ENCODE results near the gene MYBBP1A. TPM values are rescaled to one million over a fixed set of nuclear protein-coding genes. Genes with fewer than 3 reads are reported as not detected.
"Not testable (repeated sequence)": the region's sequence is repeated elsewhere in the genome, so short reads cannot be mapped to it uniquely, and the experiment has no call there.

Gene MYBBP1A
- polyA plus RNA-seq, 12 donors: 22.4 to 77.3 (median 29.3) TPM; not detected in 1

DNA sequence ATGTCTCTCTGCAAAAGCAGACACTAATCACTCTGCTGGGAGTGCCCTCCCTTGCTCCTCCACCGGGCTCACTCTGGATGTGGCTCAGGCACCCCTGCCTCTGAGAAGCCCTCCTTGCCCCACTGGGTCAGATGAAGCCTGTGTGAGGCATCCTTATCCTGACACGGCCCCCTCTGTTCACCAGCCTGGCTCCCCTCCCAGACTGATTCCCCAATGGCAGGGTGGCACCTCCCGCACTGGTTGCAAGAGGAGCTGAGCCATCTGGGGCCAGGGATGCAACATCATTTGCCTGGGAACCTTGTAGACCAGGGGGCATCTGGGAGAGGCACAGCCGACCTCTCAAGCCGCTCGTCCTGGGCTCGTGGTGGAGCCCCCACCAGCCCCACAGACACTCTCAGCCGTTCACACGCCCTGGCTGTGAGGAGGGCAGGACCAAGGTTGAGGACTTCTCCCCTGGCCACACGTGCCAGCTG is 35.8 kb upstream of the MYBBP1A start:
- DNase-seq: no peak

DNA sequence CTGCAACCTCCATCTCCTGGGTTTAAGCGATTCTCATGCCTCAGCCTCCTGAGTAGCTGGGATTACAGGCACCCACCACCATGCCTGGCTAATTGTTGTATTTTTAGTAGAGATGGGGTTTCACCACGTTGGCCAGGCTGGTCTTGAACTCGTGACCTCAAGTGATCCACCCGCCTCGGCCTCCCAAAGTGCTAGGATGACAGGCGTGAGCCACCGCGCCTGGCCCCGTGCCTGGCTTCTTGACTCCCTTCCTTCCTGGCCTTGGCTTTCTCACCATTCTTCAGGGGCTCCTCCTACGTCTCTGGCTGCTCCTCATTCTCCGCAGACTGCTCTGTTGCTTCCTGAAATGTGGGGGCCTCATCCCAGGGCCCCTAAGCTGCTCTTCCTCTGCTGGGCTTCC is 34.9 kb upstream of the MYBBP1A start:
- not testable (repeated sequence) for DNase-seq

DNA sequence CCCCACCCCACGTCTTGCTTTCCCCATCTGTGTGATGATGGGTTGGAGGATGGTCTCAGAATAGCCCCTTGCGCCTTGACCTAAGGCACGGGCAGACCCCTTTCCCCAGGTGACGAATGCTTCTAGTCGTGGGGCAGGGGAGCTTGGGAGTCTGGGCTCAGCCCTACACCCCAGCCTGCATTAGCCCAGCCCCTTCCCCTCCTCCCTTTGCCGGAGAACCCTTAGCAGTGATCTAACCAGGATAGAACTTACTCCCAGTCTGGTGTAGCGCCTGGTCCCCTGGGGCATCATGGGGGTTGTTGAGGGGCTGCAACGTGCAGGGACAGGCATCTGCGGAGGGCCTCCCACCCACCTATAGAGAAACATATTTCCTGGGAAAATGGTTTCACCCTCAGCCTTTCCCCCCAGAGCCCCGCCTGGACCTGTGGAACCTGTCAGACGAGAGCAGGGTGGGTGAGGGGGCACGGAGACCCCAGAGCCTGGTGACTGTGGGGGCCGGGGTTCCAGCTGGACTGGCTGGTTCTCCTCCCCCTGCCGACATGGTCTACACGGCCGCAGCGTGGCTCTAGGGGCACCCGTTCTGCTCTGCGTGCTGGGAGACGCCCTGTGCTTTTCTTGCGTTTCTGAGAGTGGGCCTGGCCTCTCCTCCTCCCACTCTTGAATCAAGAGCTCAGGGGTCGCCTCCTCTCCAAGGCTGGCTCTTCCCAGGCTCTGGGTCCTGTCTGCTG is 33.9 kb upstream of the MYBBP1A start:
- DNase-seq: no peak

DNA sequence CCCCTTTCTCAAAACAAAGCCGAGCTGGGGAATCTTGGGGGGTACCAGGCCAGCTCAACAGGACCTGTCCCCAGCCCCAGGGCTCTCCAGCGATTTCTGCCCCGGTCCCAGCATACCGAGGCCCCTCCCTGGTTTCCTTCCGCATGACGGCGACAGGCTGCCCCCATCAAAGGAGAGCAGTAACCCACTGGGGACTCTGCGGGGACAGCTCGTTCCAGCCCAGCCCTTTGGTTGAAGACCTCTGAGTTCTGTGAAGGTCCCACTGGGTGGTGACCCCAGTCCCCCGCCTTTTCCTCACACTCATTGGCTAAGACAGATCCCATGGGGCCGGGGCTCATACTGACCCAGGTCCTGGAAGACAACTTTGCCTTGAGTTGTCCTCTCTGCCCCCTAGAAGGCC is 33.2 kb upstream of the MYBBP1A start:
- DNase-seq: no peak

DNA sequence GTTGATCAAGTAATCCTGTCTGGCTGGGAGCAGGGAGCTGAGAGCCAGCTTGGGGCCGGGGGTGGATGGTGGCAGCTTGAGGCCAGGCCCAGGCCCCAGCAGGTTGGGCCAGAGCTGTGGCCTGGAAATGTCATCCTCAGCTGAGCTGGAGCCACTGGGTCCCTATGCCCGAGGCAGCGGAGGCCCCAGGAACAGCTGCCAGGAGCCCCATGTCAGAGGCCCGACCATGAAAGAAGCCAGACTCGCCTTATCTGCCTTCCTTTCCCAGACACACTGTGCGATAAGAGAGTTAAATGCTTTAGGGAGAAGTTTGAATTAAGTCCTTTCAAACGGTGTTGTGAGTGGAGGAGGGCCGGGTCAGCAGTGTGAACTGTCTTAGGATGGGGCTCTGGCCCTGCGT is 32.6 kb upstream of the MYBBP1A start:
- no peak for DNase-seq

DNA sequence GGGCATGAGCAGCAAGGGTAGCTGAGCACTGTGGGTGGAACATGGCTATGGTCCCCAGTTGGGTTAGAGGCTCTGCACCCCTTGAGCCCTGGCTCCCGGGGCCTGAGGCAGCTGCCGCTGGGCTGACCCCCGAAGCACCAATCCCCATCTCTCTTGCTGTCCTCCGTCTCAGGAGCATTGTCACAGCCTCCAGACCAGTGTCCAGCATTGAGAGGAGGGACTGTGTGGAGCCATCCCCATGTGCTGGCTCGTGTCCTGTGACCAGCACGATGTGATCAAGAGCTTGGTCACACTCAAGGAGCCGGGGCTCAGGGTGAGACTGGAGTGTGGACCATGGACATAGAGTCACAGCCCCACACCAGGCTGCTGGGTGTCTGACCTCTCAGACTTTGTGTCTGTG is 32.0 kb upstream of the MYBBP1A start:
- DNase-seq: no peak

DNA sequence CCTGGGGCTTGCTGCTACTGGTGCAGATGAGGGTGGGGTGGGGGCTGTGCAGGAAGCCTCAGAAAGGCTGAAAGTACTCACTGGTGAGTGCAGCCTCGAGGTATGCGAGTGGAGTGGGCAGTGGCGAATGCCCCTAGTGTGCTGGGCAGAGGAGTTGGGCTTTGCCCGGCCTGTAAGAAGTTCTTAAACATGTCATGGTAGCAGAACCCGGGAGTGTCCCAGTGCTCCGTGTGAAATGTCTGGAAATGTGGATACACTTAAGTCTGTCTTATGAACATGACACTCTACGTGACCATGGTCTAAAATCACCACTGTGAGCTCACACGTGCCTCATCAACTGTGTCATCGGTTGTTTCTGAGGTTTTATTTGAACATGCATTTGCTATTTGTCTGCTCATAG is 30.9 kb upstream of the MYBBP1A start:
- no peak for DNase-seq

DNA sequence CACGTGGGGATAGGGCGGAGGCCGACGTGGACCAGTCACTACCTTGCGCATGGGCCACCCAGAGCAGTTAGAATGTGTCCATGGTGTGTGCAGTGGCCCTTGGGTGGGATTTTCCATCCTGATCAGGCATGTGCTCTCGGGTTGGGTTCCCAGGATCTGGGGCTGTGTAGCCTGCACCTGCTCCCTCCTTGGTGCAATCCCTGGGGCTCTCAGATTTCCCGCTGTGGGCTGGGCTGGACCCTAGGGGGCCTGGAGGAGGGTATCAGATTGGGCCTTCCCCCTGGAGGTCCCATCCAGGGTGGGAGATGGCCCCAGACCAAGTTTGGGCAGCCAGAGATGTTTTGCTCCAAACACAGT is 30.4 kb upstream of the MYBBP1A start:
- DNase-seq: no peak

DNA sequence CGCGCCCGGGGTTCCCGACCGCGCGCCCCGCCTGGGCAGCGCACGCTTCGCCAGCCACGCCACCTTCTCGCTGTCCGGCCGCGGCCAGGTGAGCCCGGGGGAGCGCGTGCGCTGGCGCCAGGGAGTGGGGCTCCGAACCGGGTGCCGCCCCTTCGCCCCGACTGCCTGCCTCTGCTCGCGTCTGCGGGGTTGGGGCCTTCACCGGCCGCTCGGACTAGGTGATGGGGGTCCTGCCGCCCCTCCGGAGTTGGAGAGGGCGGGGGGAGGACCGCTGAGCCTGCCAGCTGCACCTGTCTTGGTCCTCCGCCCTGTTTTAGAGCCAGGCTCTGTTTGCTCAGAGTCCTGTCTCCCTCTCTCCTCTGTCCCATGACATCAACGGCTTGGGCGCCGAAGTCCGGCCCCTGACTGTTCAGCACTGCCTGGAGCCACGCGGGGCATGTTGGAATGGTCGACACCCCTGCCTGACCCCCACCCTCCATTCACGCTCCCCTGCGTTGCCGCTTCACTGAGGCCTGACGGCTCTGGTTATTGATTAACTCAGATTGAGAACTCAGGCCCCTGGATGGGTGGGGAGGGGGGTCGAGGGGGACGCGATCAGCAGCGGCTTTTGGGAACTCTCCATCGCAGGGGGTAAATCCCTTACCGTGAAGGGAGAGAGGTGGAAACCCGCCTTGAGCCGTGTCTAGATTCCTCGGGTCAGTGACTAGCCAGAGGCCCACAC is 29.9 kb upstream of the MYBBP1A start:
- DNase-seq: no peak

DNA sequence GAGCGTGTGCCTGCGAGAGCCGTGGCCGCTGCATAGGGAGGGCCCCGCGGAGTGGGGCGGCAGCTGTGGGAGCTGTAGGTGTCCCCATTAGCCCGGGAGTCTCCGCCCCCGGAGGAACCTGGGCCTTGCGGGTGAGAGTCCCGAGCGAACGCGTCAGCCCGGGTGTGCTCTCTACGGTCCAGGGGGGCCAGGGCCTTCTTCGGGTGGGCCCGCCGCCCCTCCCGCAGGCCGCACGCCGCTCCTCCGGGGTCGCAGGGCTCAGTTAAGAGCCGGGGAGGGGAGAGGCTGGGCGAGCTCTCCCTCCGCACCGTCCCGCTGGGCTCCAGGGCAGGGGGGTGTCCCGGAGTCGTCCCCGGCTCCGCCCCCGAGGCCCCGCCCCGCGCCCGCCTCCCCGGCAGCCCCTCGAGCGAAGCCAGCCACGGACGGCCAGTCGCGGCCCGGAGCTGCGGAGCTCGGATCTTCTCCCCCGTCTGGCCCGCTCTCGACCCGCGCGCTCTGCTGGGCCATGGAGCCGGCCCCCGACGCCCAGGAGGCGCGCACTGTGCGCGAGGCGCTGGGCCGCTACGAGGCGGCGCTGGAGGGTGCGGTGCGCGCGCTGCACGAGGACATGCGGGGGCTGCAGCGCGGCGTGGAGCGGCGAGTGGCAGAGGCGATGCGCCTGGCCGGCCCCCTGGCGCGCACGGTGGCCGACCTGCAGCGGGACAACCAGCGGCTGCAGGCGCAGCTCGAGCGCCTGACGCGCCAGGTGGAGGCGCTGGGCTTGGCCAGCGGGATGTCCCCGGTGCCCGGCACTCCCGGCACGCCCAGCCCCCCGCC is 29.1 kb upstream of the MYBBP1A start, which contains the start of gene SMTNL2:
Gene SMTNL2, plus strand, starts transcription at position 429 of the 816 bp plus-strand sequence. Its CDS starts 77 bp downstream, at position 506.
- no peak for DNase-seq

DNA sequence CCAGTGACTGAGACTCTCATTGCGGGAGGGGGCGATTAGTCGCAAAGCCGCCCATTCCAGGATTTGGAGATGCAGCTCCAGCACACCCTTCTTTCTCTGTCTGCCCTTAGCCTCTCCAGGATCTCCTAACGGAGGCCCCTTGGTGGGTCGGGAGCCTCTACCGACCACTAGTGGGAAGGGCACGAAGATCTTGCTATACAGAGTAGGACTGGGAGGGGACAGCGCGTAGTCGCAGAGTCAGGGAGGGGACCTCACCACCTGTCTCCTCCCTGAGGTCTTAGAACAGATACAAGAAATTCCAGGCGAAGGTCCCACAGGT is 28.6 kb upstream of the MYBBP1A start:
- DNase-seq: no peak

DNA sequence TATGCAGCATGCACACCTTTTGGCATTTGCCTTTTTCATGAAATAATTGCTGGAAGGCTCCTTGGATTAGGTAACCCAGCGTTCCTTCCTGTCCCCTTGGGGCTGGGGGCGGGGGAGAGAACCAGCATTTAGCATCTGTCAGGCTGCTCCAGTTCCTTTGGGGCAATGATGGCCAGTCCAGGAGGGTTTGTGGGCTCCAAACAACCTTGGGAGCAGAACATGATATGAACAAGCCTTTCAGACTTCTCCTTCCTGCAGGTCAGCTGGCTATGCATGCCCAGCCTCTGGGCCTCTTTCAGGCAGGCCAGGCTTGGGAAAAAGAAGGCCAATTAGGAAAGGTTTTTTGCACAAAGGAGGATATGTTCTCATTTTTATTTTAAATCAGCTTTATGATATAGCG is 28.0 kb upstream of the MYBBP1A start:
- DNase-seq: no peak

DNA sequence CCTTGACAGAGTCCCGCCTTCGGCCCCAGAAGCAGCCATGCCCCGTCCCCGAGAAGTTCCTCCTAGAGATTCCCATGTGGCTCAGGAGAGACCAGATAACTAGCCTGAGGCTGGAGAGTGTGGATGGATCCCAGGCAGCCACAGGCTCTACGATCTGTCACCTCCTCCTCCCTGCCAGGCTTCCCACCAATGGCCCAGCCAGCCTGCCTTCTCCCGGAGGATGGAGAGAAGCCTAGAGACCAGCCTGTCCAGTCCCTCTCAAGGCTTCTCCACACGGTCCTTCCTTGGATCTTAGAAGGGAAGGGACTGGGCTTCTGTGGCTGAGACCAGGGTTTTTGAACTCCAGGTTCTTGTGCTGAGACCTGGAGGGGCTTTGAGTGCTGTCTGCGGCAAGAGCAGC is 27.5 kb upstream of the MYBBP1A start:
- no peak for DNase-seq

DNA sequence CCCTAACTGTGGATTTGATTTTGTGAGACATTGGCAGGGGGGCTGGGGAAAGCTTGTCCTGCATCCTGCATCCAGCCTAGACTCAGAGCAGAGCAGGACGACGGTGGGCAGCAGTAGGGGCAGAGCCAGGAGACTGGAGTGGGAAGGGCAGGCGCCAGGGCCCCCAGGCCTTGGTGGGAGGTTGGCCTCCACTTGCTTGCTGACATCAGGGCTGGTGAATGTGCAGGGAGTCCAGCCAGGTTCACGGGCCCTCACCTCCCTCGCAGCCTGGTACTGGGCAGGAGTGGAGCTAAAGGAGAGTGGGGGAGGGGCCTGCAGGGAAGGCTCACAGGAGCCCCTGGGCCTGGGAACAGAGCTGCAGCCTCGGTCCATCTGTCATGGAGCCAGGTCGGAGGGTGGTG is 26.9 kb upstream of the MYBBP1A start:
- no peak for DNase-seq

DNA sequence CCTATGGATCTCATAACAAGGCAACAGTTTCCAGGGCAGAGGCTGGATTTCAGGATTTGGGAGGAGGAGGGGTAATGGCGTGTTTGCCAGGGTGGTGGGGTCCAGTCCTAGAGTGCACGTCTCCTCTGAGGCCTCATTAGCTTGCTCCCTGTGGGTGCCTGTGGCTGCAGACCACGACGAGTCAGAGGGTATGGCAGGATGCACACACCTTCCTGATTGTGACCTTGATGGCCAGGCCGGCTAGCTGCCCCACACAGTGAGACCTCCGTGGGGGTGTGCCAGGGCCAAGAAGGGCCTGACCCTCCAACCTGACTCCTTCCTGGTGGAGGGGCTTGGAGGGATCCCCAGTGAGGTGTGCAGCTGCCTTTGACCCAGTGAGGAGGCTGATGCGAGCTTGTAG is 25.1 kb upstream of the MYBBP1A start:
- no peak for DNase-seq

DNA sequence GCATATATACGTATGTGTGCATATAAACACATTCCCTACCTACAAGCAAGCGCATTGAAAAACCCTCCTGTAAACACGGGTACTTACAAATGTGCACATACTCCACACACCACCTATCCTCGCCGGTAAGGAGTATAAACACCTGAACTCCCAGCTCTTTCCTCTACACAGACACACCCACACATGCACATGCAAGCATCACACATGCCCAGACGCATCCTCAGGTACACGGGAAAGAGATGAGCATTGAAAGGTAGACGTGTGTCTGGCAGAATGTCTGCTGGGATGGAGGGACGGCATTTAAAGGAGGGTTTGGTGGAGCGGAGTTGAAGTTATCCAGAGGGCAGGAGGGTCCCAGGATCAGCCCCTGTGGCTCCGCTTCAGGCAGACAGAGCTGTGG is 24.5 kb upstream of the MYBBP1A start:
- DNase-seq: no peak

DNA sequence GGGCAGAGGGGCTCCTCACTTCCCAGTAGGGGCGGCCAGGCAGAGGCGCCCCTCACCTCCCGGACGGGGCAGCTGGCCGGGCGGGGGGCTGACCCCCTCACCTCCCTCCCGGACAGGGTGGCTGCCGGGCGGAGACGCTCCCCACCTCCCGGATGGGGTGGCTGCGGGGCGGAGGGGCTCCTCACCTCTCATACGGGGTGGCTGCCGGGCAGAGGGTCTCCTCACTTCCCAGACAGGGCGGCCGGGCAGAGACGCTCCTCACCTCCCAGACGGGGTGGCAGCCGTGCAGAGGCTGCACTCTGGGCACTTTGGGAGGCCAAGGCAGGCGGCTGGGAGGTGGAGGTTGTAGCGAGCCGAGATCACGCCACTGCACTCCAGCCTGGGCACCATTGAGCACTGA is 23.2 kb upstream of the MYBBP1A start:
- not testable (repeated sequence) for DNase-seq

DNA sequence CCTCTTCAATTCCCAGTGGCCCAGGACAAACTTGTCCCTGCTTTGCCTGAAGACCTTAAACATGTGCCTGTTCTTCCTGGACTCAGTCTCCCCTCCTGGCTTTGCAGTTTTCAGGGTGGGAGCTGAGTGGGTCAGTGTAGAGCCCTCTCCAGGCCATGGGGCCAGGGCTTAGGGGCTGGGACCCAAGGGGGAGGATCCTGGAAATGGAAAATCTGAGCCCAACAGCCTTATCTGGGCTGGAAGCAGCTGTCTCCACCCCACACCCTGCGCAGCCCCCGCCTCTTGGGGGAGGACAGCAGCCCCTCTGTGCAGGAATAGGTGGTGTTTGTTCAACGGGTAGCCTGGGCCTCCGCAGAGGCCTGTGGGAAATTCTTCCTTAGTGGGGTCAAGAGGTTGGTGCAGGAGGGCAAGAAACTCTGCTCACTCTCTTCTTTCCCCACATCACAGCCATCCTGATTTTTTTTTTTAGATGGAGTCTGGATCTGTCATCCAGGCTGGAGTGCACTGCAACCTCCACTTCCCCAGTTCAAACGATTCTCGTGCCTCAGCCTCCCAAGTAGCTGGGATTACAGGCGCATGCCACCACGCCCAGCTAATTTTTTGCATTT is 22.3 kb upstream of the MYBBP1A start:
- no peak for DNase-seq

DNA sequence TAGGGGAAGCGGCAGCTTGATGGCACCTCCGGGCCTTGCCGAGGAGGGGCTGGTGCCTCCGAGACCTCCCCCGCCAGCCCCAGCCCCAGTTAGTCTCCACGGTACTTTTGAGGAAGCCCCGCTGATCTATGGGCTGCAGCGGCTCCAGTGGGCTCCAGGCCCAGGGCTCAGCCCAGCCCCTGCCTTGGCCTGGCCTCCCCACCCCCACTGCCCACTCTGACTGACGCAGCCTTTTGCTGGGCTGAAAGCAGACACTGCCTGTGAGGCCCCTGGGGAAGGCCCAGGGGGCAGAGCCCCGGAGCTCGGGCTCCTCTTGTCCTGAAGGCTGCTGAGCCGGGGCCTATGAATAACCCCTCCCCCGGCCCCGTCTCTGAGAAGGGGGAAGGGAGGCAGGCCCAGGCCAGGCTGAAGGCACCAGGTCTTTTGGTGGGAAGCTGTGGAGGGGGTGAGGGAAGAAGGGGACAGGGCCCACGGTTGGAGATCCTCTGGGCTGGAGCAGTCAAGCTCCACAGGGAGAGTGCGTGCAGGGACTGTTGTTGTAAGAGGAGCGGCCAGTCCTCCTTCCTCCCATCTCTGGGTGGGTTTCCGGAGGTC is 21.6 kb upstream of the MYBBP1A start:
- no peak for DNase-seq

DNA sequence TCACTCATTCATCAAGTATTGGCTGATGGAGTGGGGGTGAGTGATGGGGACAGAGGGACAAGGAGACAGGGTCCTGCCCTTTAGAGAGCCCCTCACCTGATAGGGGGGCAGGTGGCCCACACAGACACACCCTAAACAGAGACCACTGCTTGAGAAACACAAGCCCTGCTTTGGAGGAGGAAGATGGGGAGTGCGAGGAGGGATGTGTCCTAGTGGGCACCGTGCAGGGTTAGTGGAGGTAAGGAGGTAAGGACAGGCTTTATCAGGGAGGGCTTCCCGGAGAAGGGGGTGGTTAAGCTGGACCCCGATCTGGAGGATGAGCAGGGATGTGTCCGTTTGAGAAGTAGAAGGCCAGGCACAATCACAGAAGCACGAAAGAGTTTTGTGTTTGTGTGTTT is 21.0 kb upstream of the MYBBP1A start:
- DNase-seq: no peak

DNA sequence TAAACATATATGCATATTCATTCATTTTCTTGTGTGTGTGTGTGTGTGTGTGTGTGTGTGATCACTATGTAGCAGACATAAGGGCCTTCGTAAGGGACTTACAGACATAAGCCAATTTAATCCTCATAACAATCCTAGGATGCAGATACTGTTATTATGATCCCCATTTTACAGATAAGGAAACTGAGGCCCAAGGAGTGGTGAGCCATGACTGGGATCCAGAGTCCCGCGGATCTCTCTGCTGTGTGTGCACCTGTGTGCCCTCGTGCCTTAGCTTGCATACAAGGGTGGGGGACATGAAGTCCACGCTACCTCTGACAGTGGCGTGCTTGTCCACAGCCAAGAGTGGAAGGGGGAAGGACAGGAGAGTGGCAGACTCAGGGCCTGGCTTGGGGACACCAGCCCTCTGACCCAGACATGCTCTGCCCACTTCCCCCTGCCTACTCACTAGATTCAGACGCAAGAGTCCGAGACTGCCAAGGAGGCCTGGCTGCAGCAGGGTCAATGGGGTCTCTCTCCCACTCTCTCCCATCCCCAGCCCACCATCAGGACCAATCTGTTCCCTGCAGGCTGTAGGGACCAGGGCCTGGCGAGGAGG is 19.4 kb upstream of the MYBBP1A start:
- DNase-seq: no peak

DNA sequence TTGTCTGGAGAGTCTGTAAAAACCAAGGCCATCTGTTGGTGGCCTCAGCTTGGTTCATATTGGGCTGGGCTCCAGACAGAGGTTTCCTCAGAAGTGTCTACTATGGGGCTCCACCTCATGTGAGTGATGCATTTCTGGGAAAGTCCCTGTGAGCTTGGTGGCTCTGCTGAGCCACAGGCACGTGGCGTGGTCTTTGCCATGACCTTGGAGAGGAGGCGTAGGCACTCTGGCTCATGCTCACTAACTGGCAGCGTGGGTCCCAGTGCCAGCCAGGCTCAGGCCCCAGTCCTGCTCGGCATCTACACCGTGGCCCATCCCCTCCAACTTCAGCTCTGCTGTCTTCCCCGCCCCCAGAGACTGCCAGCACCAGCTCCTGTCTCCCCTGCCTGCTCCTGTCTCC is 18.5 kb upstream of the MYBBP1A start:
- no peak for DNase-seq

All from muscle of arm (tissue), 12 donors.